T1000 (cell line): ENCODE results near the gene SCAMP5.
A peak's percentile ranks its signal among the peaks of the same experiment; 100 is the strongest.

Source experiments
- DNase-seq: peaks from one replicate; lab custom pipeline; 2025; ENCODE audit warnings: mixed read lengths; lab: John Stamatoyannopoulos, UW

The SCAMP5 gene

GRCh38 chr15:75048394-75048793, 53.0 kb downstream of the SCAMP5 start:
- no peak for DNase-seq

- no peak for DNase-seq
Measured at GRCh38 chr15:75049392-75049791, 54.0 kb downstream of the SCAMP5 start.

GRCh38 chr15:75050283-75050682, 54.9 kb downstream of the SCAMP5 start:
- no peak for DNase-seq

- no peak for DNase-seq
Measured at GRCh38 chr15:75051191-75051608, 55.8 kb downstream of the SCAMP5 start.

- no peak for DNase-seq
Measured at GRCh38 chr15:75051711-75052110, 56.3 kb downstream of the SCAMP5 start.

- DNase-seq: no peak
Measured at GRCh38 chr15:75052972-75053747, 57.8 kb downstream of the SCAMP5 start.

- no peak for DNase-seq
Measured at GRCh38 chr15:75053748-75054125, 58.4 kb downstream of the SCAMP5 start.

- DNase-seq: no peak
Measured at GRCh38 chr15:75054172-75054897, 59.0 kb downstream of the SCAMP5 start.

GRCh38 chr15:75056036-75056435, 60.7 kb downstream of the SCAMP5 start:
- DNase-seq: no peak

GRCh38 chr15:75058127-75058905, 63.0 kb downstream of the SCAMP5 start:
- no peak for DNase-seq

GRCh38 chr15:75059607-75060006, 64.2 kb downstream of the SCAMP5 start:
- no peak for DNase-seq

- no peak for DNase-seq
Measured at GRCh38 chr15:75061272-75061671, 65.9 kb downstream of the SCAMP5 start.

GRCh38 chr15:75062706-75063105, 67.3 kb downstream of the SCAMP5 start:
- DNase-seq: no peak

- no peak for DNase-seq
Measured at GRCh38 chr15:75063338-75063737, 68.0 kb downstream of the SCAMP5 start.

GRCh38 chr15:75063889-75064288, 68.5 kb downstream of the SCAMP5 start:
- no peak for DNase-seq

GRCh38 chr15:75064846-75065245, 69.5 kb downstream of the SCAMP5 start:
- DNase-seq: no peak

- no peak for DNase-seq
Measured at GRCh38 chr15:75065467-75065850, 70.1 kb downstream of the SCAMP5 start.

GRCh38 chr15:75065851-75066509, 70.6 kb downstream of the SCAMP5 start:
- no peak for DNase-seq

- peak; percentile 45 for DNase-seq
Measured at GRCh38 chr15:75067123-75067830, 71.9 kb downstream of the SCAMP5 start.

- DNase-seq: no peak
Measured at GRCh38 chr15:75068748-75069147, 73.4 kb downstream of the SCAMP5 start.

GRCh38 chr15:75069301-75069925, 74.0 kb downstream of the SCAMP5 start:
- DNase-seq: no peak
